NCI-H2171 (cell line): ENCODE data around the gene LRIT1.
"Not testable (repeated sequence)": the region's sequence is repeated elsewhere in the genome, so short reads cannot be mapped to it uniquely, and the experiment has no call there.

Source experiments
- DNase-seq: peaks from one replicate; lab custom pipeline; 2025; lab: John Stamatoyannopoulos, UW

Gene LRIT1

GRCh38 chr10:84241185-84241790, at the start of gene LRIT1:
TSS of gene LRIT1 (minus strand) at chr10:84241546. CDS start at chr10:84241439, 107 bp downstream.
- no peak for DNase-seq

- DNase-seq, result no peak
These were observed 48.9 kb upstream of the LRIT1 start for GRCh38 chr10:84290235-84290634.

- DNase-seq, result no peak
These were observed 48.3 kb upstream of the LRIT1 start for GRCh38 chr10:84289521-84290200.

- DNase-seq, result no peak
These were observed 46.8 kb upstream of the LRIT1 start for GRCh38 chr10:84288151-84288550.

- no peak for DNase-seq
These were observed 45.3 kb upstream of the LRIT1 start for GRCh38 chr10:84286695-84287094.

GRCh38 chr10:84279876-84280475, 38.6 kb upstream of the LRIT1 start:
- DNase-seq, result not testable (repeated sequence)

- no peak for DNase-seq
These were observed 29.4 kb upstream of the LRIT1 start for GRCh38 chr10:84270708-84271107.

- DNase-seq, result no peak
These were observed 28.4 kb upstream of the LRIT1 start for GRCh38 chr10:84269773-84270172.

- DNase-seq, result no peak
These were observed 27.8 kb upstream of the LRIT1 start for GRCh38 chr10:84269162-84269561.

GRCh38 chr10:84267503-84268126, 26.3 kb upstream of the LRIT1 start:
- no peak for DNase-seq

GRCh38 chr10:84265418-84265817, 24.1 kb upstream of the LRIT1 start:
- DNase-seq, result peak; percentile 5

GRCh38 chr10:84264611-84265141, 23.3 kb upstream of the LRIT1 start:
- DNase-seq, result peak; percentile 45

- no peak for DNase-seq
These were observed 22.4 kb upstream of the LRIT1 start for GRCh38 chr10:84263716-84264115.

- no peak for DNase-seq
These were observed 21.0 kb upstream of the LRIT1 start for GRCh38 chr10:84262190-84262956.

- no peak for DNase-seq
These were observed 20.0 kb upstream of the LRIT1 start for GRCh38 chr10:84261236-84261915.

GRCh38 chr10:84258034-84258695, 16.8 kb upstream of the LRIT1 start:
- no peak for DNase-seq

GRCh38 chr10:84257343-84258020, 16.1 kb upstream of the LRIT1 start:
- no peak for DNase-seq

- no peak for DNase-seq
These were observed 15.4 kb upstream of the LRIT1 start for GRCh38 chr10:84256510-84257342.
